ENCODE data around the gene EGFLAM. TPM values are rescaled to one million over a fixed set of nuclear protein-coding genes. Genes with fewer than 3 reads are reported as not detected.

The EGFLAM gene
- total and polyA plus RNA-seq, 10 of the 15 experiments (the other 5 are each of a cell fraction or from before 2014, with no cell fraction given) = 0.37 TPM; not detected in 9

- no peaks in the 10 kb centered on the region for H3K79me2 ChIP-seq (ENCODE audit: control insufficient read depth, insufficient read depth, low read length)
- CTCF ChIA-PET = no interaction called here
- no peak for FAIRE-seq
These were observed 242.4 kb downstream of the EGFLAM start for GRCh38 chr5:38500573-38501260.

More at GRCh38 chr5:38500573-38501260, 242.4 kb downstream of the EGFLAM start:
- ChIA-PET POLR2A (no interaction called here), RAD21 (ENCODE audit: unreplicated experiment) (no interaction called here), SMC1A (ENCODE audit: uncharacterized antibody, unreplicated experiment) (no interaction called here)
- no TSS peak for BruUV-seq (replicated peaks)
- no peak overlapping the region for H2AFZ ChIP-seq (ENCODE audit: control insufficient read depth, low read depth, low read length)
- H3K4me1 ChIP-seq (ENCODE audit: control insufficient read depth, insufficient read depth, low read length) = no peaks in the 10 kb centered on the region
- no peak overlapping the region for H3K4me3 ChIP-seq
- WGBS (ENCODE audit: insufficient coverage, insufficient replicate concordance, low lambda C conversion rate, missing lambda C conversion rate) = 52% methylated on average over 4 of the region's 4 CpGs
- H3K4me2 ChIP-seq (ENCODE audit: control insufficient read depth, insufficient read depth) = no peak overlapping the region
- H3K27me3 ChIP-seq (replicated peaks in 1 of 2; ENCODE audit: control insufficient read depth in 2 of 2, insufficient read depth in 2 of 2, low read length in 1 of 2) = no peaks in the 10 kb centered on the region; a peak in 2 of 4 replicates
- H3K27ac ChIP-seq (ENCODE audit: control insufficient read depth, insufficient read depth) = no peak overlapping the region
- in situ Hi-C loops (cut with MboI) = no loop called here
- no peak for ATAC-seq
- no peaks in the 10 kb centered on the region for H4K20me1 ChIP-seq (ENCODE audit: control insufficient read depth, insufficient read depth)
- intact Hi-C loops (cut with micrococcal nuclease; ENCODE audit: unreplicated experiment) = no loop called here
- no peak overlapping the region for H3K9ac ChIP-seq (ENCODE audit: control insufficient read depth, insufficient read depth, low read length)
- DNase-seq (ENCODE audit: low read depth, low spot score) = no peak
- TF ChIP-seq MXI1 (IDR thresholded peaks at IDR 0.05; ENCODE audit: low read depth, low read length) (no peak), ZNF592 (IDR thresholded peaks at IDR 0.05) (no peak), PRDM15 (CRISPR knock-in tag; IDR thresholded peaks at IDR 0.05) (no peak), IKZF2 (IDR thresholded peaks at IDR 0.05) (no peak), GABPA (IDR thresholded peaks at IDR 0.05; ENCODE audit: low read depth) (no peak), RELB (IDR thresholded peaks at IDR 0.05; ENCODE audit: low read depth) (no peak), USF1 (IDR thresholded peaks at IDR 0.05; ENCODE audit: borderline replicate concordance, extremely low read length, insufficient read depth, low read depth, low read length) (no peak), SIN3A (IDR thresholded peaks at IDR 0.05; ENCODE audit: low read depth, low read length) (no peak), NRF1 (conservative IDR thresholded peaks at IDR 0.05; ENCODE audit: low read depth, low read length) (no peak), PAX5 (IDR thresholded peaks at IDR 0.05; ENCODE audit: borderline replicate concordance, low read depth, low read length) (no peak)
- H3K36me3 ChIP-seq (ENCODE audit: control insufficient read depth in 2 of 2, insufficient read depth in 2 of 2, low read length in 1 of 2) = no peaks in the 10 kb centered on the region
- no peaks in the 10 kb centered on the region for H3K9me3 ChIP-seq (replicated peaks; ENCODE audit: control insufficient read depth, insufficient read depth, low read length)

Data from GM12878 (cell line).